HCT116 (cell line): Measurements from ENCODE around the gene FAM47E. TPM values are rescaled to one million over a fixed set of nuclear protein-coding genes. Genes with fewer than 3 reads are reported as not detected.

ENCODE experiments used
- ATAC-seq: fragments of 200-7000 bp; cut with Tn5 transposase; 2 replicates; pipeline ENCODE4 v1.9.1; 2020; ENCODE audit warnings: mild to moderate bottlenecking, moderate library complexity
- BruUV-seq: library from RNA; stranded (reverse); fragments of 400-500 nt; replicated peaks from 2 replicates; lab custom pipeline; 2021; lab: Mats Ljungman, UMichigan
- CTCF ChIA-PET: fragments of 300-600 bp; sonication (Branson Sonifier 250); formaldehyde crosslinking; loops from one replicate; lab custom pipeline; 2021; ENCODE audit warnings: antibody characterized with exemption; lab: Charles Lee
- POLR2A ChIA-PET: fragments of 300-600, 350-600 bp; sonication (Branson Sonifier 250); formaldehyde crosslinking; loops from one replicate; lab custom pipeline; 2021; ENCODE audit warnings: antibody characterized with exemption; lab: Charles Lee
- RAD21 ChIA-PET, 2 experiments: fragments of 300-600 bp; sonication (Branson Sonifier 250); formaldehyde crosslinking; loops; one replicate each; lab custom pipeline; 2023; ENCODE audit warnings: low total read pairs in 2 of 2; ENCODE audit not compliant: uncharacterized antibody in 2 of 2, unreplicated experiment in 2 of 2, low non-redundant PET in 1 of 2; lab: Charles Lee
- DNase-seq: peaks from one replicate; pipeline ENCODE4 v3.0.0-alpha.2; 2010; ENCODE audit warnings: low read depth, low spot score
- H2AFZ ChIP-seq: fragments of 200-600 bp; shearing (Covaris generic), sonication (generic); 2 replicates; pipeline ENCODE4 v1.6.1; 2017; ENCODE audit warnings: low read depth, mixed run types, mixed read lengths, antibody characterized with exemption, low read length; ENCODE audit not compliant: poor library complexity, severe bottlenecking
- H3K27ac ChIP-seq: 2 replicates; pipeline ENCODE4 v1.5.1; 2012; ENCODE audit warnings: low read depth, low read length
- H3K27me3 ChIP-seq: fragments of 200-600 bp; sonication (generic); 2 replicates; pipeline ENCODE4 v1.6.1; 2016; ENCODE audit warnings: mixed run types, low read length, mixed read lengths; ENCODE audit not compliant: insufficient read depth
- H3K36me3 ChIP-seq, 2 experiments: fragments of 200-500 bp in 1 of 2; fragments of 200-600 bp in 1 of 2; sonication (Bioruptor generic) in 1 of 2; sonication (generic) in 1 of 2; 2 replicates each; pipeline versions ENCODE4 v1.5.1 to v1.6.1; 2014 to 2016; ENCODE audit warnings: low read length in 2 of 2, inconsistent platforms in 1 of 2, mixed read lengths in 1 of 2, mixed run types in 1 of 2; ENCODE audit not compliant: insufficient read depth in 2 of 2, control insufficient read depth in 1 of 2
- H3K4me1 ChIP-seq, 2 experiments: fragments of 200-600 bp in 1 of 2; sonication (generic) in 1 of 2; 2 replicates each; pipeline versions ENCODE4 v1.5.1 to v1.6.1; 2012 to 2017; ENCODE audit warnings: low read length in 2 of 2, inconsistent platforms in 1 of 2, mild to moderate bottlenecking in 1 of 2, mixed read lengths in 1 of 2, mixed run types in 1 of 2, moderate library complexity in 1 of 2; ENCODE audit not compliant: insufficient read depth in 2 of 2, control insufficient read depth in 1 of 2
- H3K4me2 ChIP-seq: fragments of 200-600 bp; sonication (generic); 2 replicates; pipeline ENCODE4 v1.6.1; 2017; ENCODE audit warnings: mixed run types, low read length, mixed read lengths
- H3K4me3 ChIP-seq, 2 experiments: fragments of 200-600 bp in 1 of 2; sonication (generic) in 1 of 2; replicated peaks in 1 of 2; 2 replicates each; pipeline ENCODE4 v1.5.1; 2011 to 2016; ENCODE audit warnings: low read length in 2 of 2, control low read depth in 1 of 2, low read depth in 1 of 2, mild to moderate bottlenecking in 1 of 2, mixed read lengths in 1 of 2, mixed run types in 1 of 2
- H3K79me2 ChIP-seq: fragments of 200-600 bp; sonication (generic); 2 replicates; pipeline ENCODE4 v1.6.1; 2017; ENCODE audit warnings: mild to moderate bottlenecking, mixed run types, low read length, moderate library complexity, mixed read lengths; ENCODE audit not compliant: insufficient read depth
- H3K9ac ChIP-seq: fragments of 200-600 bp; sonication (generic); 2 replicates; pipeline ENCODE4 v1.6.1; 2016; ENCODE audit warnings: low read length, mixed read lengths
- H3K9me2 ChIP-seq: fragments of 200-600 bp; sonication (generic), shearing (Covaris generic); 2 replicates; pipeline ENCODE4 v1.6.1; 2017; ENCODE audit warnings: mixed run types, mild to moderate bottlenecking, moderate library complexity; ENCODE audit not compliant: insufficient read depth
- H3K9me3 ChIP-seq, 2 experiments: fragments of 200-500 bp in 1 of 2; fragments of 200-600 bp in 1 of 2; sonication (Bioruptor generic) in 1 of 2; sonication (generic) in 1 of 2; 2 replicates each; pipeline ENCODE4 v1.6.1; 2014 to 2017; ENCODE audit warnings: low read length in 2 of 2, mixed read lengths in 2 of 2, inconsistent platforms in 1 of 2, low read depth in 1 of 2, mild to moderate bottlenecking in 1 of 2, mixed run types in 1 of 2, moderate library complexity in 1 of 2; ENCODE audit not compliant: control insufficient read depth in 1 of 2, insufficient read depth in 1 of 2
- H4K20me1 ChIP-seq: fragments of 200-600 bp; sonication (generic), shearing (Covaris generic); 2 replicates; pipeline ENCODE4 v1.6.1; 2017; ENCODE audit warnings: mixed run types, mild to moderate bottlenecking, moderate library complexity; ENCODE audit not compliant: insufficient read depth
- CBX3 ChIP-seq: IDR thresholded peaks from 2 replicates; pipeline ENCODE4 v1.6.1; 2012; ENCODE audit warnings: low read depth
- CEBPB ChIP-seq: IDR thresholded peaks from 2 replicates; pipeline ENCODE4 v1.6.1; 2012; ENCODE audit warnings: low read depth
- EGR1 ChIP-seq: IDR thresholded peaks from 2 replicates; pipeline ENCODE4 v1.6.1; 2012; ENCODE audit warnings: low read depth
- ELF1 ChIP-seq: IDR thresholded peaks from 2 replicates; pipeline ENCODE4 v1.6.1; 2012; ENCODE audit warnings: low read depth, borderline replicate concordance
- EZH2 ChIP-seq: fragments of 200-600 bp; sonication (generic); IDR thresholded peaks from 2 replicates; pipeline ENCODE4 v1.6.1; 2017; ENCODE audit warnings: antibody characterized with exemption, mixed run types
- EZH2phosphoT487 ChIP-seq: fragments of 200-600 bp; IDR thresholded peaks from 2 replicates; pipeline ENCODE4 v1.6.1; 2018; ENCODE audit warnings: antibody characterized with exemption, borderline replicate concordance
- FOSL1 ChIP-seq: IDR thresholded peaks from 2 replicates; pipeline ENCODE4 v1.6.1; 2012; ENCODE audit warnings: low read depth
- JUND ChIP-seq: IDR thresholded peaks from 2 replicates; pipeline ENCODE4 v1.6.1; 2012
- POLR2AphosphoS5 ChIP-seq: IDR thresholded peaks from 2 replicates; pipeline ENCODE4 v1.6.1; 2011; ENCODE audit warnings: mild to moderate bottlenecking, low read depth, low read length, moderate library complexity
- SP1 ChIP-seq: IDR thresholded peaks from 2 replicates; pipeline ENCODE4 v1.6.1; 2012; ENCODE audit warnings: low read depth
- TCF7L2 ChIP-seq: IDR thresholded peaks from 2 replicates; pipeline ENCODE4 v1.7.0; 2011; ENCODE audit warnings: borderline replicate concordance, inconsistent platforms; ENCODE audit not compliant: insufficient read depth, insufficient read length; ENCODE audit errors: extremely low read depth
- ZFX ChIP-seq: fragments of 450-650 bp; IDR thresholded peaks from 2 replicates; pipeline ENCODE4 v1.6.1; 2017
- intact Hi-C: fragments of 100-400 bp; cut with micrococcal nuclease; formaldehyde crosslinking; loops from 2 replicates; pipeline ENCODE4 v1.10.0; 2022
- total RNA-seq: library from RNA; stranded (reverse); gene quantifications from one replicate; pipeline ENCODE4 v1.2.1, GENCODE V29; 2021; ENCODE audit not compliant: unreplicated experiment
- TF ChIP-seq, protein P1 (sequence below): IDR thresholded peaks from 2 replicates; pipeline ENCODE4 v1.6.1; 2011; ENCODE audit warnings: mild to moderate bottlenecking, low read length, moderate library complexity; ENCODE audit not compliant: insufficient replicate concordance; ENCODE audit errors: extremely low read depth
- TF ChIP-seq, protein P2 (sequence below): IDR thresholded peaks from 2 replicates; pipeline ENCODE4 v1.6.1; 2012
- TF ChIP-seq, protein P3 (sequence below), 3 experiments: fragments of 200-600 bp in 1 of 3; sonication (generic) in 1 of 3; IDR thresholded peaks in 2 of 3; conservative IDR thresholded peaks in 1 of 3; 2 replicates each; pipeline ENCODE4 v1.5.1; 2012 to 2017; ENCODE audit warnings: low read depth in 2 of 3, low read length in 2 of 3, antibody characterized with exemption in 1 of 3, borderline replicate concordance in 1 of 3, control low read depth in 1 of 3, mild to moderate bottlenecking in 1 of 3, mixed read lengths in 1 of 3, mixed run types in 1 of 3, moderate library complexity in 1 of 3; ENCODE audit not compliant: insufficient read depth in 1 of 3
- TF ChIP-seq, protein P4 (sequence below): IDR thresholded peaks from 2 replicates; pipeline ENCODE4 v1.6.1; 2012

FAM47E gene
- total RNA-seq, 1 experiment from 2014 or later, result 0.91 TPM

DNA sequence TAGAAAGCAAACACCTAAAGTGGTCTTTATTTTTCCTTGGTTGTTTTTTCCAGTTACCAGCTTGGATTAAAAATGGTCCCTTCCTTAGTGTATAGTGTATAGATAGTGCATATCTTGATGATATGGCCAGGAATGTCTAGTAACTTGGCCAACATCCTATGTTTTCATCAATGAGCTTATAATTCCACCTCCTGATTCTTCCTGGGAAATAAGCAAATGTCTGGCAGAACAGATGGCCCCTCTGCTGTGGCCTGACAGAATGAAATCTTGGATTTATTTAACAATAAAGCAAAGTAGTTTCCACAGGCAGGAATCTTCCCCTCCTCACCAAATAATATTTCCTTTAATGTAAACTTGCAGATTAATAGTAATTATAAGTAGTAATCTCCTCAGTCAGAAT is 44.0 kb upstream of the FAM47E start:
- ChIA-PET RAD21 (no interaction called here), CTCF (no interaction called here), POLR2A (no interaction called here)
- Histone ChIP-seq H3K79me2 (peaks cover 70% of the 10 kb centered on the region), H3K9me3 (no peaks in the 10 kb centered on the region), H3K27me3 (no peaks in the 10 kb centered on the region), H4K20me1 (no peaks in the 10 kb centered on the region), H3K4me1 (peaks cover 5 to 12% of the 10 kb centered on the region in 2 experiments; a peak in 3 of 4 replicates), H3K4me2 (no peak overlapping the region), H3K27ac (no peak overlapping the region), H2AFZ (no peak overlapping the region), H3K9ac (no peak overlapping the region), H3K36me3 (no peaks in the 10 kb centered on the region), H3K4me3 (no peak overlapping the region), H3K9me2 (no peaks in the 10 kb centered on the region)
- intact Hi-C loops, result no loop called here
- ATAC-seq (no peak), DNase-seq (no peak)
- no TSS peak for BruUV-seq
- TF ChIP-seq ELF1 (no peak), SP1 (no peak), FOSL1 (no peak), EGR1 (no peak), EZH2phosphoT487 (no peak), CBX3 (no peak), EZH2 (no peak), TCF7L2 (no peak), POLR2AphosphoS5 (no peak), ZFX (no peak), JUND (no peak), CEBPB (no peak)
- TF ChIP-seq, protein P1, sequence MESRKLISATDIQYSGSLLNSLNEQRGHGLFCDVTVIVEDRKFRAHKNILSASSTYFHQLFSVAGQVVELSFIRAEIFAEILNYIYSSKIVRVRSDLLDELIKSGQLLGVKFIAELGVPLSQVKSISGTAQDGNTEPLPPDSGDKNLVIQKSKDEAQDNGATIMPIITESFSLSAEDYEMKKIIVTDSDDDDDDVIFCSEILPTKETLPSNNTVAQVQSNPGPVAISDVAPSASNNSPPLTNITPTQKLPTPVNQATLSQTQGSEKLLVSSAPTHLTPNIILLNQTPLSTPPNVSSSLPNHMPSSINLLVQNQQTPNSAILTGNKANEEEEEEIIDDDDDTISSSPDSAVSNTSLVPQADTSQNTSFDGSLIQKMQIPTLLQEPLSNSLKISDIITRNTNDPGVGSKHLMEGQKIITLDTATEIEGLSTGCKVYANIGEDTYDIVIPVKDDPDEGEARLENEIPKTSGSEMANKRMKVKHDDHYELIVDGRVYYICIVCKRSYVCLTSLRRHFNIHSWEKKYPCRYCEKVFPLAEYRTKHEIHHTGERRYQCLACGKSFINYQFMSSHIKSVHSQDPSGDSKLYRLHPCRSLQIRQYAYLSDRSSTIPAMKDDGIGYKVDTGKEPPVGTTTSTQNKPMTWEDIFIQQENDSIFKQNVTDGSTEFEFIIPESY, result no peak
- TF ChIP-seq, protein P2, sequence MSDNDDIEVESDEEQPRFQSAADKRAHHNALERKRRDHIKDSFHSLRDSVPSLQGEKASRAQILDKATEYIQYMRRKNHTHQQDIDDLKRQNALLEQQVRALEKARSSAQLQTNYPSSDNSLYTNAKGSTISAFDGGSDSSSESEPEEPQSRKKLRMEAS, result no peak
- TF ChIP-seq, protein P3, sequence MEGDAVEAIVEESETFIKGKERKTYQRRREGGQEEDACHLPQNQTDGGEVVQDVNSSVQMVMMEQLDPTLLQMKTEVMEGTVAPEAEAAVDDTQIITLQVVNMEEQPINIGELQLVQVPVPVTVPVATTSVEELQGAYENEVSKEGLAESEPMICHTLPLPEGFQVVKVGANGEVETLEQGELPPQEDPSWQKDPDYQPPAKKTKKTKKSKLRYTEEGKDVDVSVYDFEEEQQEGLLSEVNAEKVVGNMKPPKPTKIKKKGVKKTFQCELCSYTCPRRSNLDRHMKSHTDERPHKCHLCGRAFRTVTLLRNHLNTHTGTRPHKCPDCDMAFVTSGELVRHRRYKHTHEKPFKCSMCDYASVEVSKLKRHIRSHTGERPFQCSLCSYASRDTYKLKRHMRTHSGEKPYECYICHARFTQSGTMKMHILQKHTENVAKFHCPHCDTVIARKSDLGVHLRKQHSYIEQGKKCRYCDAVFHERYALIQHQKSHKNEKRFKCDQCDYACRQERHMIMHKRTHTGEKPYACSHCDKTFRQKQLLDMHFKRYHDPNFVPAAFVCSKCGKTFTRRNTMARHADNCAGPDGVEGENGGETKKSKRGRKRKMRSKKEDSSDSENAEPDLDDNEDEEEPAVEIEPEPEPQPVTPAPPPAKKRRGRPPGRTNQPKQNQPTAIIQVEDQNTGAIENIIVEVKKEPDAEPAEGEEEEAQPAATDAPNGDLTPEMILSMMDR (IDR thresholded peaks at IDR 0.05 in 2 of 3, conservative IDR thresholded peaks at IDR 0.05 in 1 of 3; ENCODE audit: borderline replicate concordance in 1 of 3, insufficient read depth in 1 of 3, low read depth in 2 of 3, low read length in 2 of 3), result no peak
- TF ChIP-seq, protein P4, sequence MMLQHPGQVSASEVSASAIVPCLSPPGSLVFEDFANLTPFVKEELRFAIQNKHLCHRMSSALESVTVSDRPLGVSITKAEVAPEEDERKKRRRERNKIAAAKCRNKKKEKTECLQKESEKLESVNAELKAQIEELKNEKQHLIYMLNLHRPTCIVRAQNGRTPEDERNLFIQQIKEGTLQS, result no peak
- TF ChIP-seq, all 23 proteins: peak for 0
